ENCODE results near the gene MINDY4.

GRCh38 chr7:30866939-30867338 lies 95.7 kb downstream of the MINDY4 start:
- TF ChIP-seq CTCF (IDR thresholded peaks at IDR 0.05) (no peak), EP300 (IDR thresholded peaks at IDR 0.05) (no peak), POLR2AphosphoS5 (IDR thresholded peaks at IDR 0.05) (no peak), POLR2A (IDR thresholded peaks at IDR 0.05; ENCODE audit: low read depth) (no peak)
